HG03108 (cell line): Measurements from ENCODE around the gene HYCC1.
A peak's percentile ranks its signal among the peaks of the same experiment; 100 is the strongest.

Source experiments
- ATAC-seq: cut with Tn5 transposase; IDR thresholded peaks from one replicate; pipeline ENCODE4 v1.9.1; 2021; ENCODE audit warnings: moderate library complexity; ENCODE audit not compliant: unreplicated experiment

HYCC1 gene

DNA sequence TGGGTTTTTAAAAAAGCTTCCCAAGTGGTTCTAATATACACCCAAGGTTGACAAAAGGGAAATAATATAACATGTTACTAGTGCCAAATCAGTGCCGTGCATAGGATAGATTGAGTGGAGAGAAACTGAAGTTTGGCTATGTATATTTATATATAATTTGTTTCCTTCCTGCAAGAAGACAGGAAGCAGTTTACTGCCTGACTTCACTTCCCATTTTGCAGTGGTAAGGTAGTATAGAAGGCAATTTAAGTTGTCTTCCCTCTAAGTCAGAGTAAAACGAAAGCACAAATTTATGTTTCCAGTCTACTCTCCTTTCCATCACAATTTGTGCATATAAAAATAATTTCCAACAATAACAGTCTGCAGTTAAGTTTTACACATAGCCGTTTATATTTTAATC lies 3.4 kb upstream of the HYCC1 start:
- no peak for ATAC-seq

DNA sequence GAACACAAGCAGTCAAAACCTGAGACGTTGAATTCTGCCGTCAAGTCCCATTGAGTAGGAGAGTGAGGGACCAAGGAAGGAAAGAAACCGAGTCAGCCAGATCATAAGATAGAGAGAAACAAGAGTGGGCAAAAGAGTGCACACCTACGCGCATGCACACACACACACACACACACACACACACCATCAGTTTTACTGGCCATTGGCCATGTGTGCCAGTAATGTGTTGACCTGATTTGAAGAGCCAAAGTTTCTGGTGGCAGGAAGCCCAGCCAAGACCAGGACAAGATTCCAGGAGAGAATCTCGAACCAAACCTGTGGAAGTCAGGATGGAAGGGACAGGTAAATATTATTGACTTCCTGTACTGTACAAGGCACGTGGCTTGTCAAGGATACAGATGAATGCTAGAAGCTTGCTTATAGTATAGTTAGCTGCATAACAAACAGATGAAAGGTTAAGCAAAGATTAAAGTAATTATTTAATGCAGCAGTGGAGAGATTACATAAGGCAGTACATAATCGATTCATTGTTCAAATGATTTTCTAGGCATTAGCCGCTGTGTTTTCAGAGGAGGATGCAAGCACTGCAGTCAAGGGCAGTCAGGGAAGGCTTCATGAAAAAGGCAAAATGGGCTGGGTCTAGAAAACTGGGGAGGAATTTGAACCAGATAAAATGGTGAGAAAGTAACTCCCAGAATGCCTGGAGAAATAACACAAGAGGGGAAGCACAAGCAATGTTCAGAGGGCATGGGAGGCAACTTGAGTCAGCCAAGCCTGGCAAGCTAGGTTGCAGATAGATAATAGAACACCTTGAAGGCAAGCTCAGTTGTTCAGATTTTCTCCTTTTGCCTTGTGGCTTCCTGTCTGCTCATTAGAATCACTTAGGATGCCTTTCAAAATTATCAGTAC lies 2.7 kb upstream of the HYCC1 start:
- ATAC-seq: no peak

DNA sequence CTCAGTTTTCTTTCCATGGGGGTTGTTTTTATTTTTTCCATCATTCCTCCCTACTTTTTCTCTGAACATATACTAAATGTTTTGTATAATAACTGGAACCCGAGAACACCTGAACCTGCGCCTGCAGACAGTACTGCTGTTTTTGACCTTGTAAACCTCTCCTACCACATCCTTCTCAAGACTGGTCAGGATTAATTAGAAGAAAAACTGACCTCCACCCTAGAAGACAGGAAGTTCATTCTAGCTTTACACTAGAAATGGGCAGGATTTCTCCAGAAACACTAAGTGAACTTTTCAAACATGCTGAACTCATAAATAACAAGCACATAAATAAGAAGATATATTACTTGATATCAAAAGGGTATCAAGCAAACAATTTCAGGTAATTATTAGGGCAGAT lies 751 bp upstream of the HYCC1 start:
- ATAC-seq: no peak

DNA sequence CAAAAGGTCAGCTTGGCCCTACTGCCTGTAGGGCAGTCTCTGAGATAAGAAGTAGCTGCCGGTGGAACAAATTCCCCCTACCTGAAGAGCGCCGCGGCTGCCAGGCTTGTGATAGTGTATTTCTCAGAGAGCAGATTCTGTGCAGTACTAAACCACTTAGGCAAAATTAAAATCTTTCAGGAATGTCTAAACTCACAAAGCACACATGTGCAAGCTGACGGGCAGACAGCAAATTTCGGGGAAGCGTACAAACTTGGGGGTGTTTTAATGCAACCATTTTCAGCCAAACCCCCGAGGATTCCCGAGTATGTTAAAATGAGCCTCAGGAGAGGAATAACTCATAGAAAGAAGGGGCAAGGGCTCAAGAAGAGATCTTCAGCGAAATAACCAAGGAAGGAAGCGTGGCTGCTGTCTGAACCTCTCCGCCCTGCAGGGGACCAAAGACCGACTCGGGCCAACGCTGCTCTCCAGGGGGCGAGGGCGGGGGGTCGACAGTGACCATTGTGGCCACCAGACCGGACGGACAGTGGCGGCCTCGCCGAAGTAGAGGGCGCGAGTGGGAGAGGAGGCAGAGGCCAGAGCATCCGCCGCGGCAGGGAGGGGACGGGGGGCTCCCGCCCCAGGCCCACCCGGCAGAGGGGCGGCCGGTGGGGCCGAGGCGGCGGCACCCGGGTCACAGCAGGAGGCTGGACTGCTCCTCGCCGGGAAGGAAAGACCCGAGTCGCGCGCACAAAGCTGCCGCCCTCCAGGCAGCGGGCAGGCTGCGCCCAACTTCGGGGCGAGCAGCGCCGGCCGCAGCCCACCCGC lies 819 bp downstream of the HYCC1 start:
- peak; percentile 0 for ATAC-seq

DNA sequence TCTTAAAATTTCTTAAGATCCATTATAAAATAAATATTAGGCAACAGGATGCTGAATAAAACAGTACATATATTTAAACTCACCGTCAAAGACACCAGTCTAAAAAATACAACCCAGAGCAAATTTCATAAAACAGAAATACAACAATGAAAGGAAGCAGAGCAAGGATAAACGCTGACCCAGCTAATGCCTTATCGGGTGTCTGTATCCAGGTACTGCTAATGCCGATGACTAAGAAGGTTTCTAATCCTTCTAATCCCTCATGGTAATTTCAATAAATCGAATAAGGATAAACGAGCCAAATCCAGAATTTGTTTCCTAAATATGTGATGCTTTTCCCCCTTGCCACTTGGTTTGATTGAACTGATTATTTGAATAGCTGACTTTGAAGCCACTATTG lies 1.7 kb downstream of the HYCC1 start:
- no peak for ATAC-seq

DNA sequence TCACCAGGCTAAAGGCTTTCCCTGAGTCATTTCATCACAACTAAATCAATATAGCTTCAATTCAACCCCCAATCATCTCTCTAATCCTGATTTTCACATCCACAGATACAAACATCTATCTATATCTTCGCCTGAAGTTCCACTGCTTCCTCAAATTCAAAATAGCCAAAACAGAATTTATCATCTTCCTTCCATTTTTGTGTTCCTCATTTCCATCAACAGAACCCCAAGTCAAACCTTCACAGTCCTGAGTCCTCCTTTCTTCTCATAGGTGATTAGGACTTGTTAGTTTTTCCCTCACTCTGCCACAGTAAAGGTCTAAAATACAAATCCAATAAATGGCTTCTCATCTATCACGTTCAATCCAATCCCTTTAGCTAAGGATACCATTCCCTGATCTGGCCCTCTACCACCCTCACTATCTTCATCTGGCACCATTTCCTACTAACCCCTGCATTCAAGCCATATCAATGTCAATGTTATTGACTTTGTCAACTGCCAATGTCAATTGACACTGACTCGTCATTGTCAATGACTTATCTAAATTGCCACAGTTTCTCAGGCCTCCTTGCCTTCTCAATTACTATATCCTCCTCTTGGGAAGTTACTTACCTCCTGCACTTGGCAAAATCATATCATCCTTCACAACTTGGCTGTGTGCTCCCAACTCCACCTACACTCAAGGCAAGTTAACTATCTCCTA lies 2.6 kb downstream of the HYCC1 start:
- ATAC-seq: no peak

DNA sequence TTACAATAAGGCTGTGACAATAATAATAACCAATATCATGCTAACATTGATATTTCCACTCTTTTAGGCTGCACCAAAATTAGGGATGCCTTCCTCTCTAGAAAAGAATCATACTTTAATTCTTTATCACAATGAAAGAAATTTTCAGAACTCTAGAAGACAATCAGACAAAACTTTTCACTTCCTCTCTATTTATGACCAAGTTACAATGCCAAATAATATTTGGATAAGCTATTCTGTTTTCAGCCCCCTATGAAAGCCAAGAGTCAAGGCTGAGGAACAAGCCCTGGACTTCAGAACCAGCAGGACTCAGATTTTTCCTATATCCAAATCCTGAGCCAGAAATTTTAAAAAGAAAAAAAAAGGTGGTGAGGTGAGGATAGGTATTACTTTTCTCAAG lies 4.6 kb downstream of the HYCC1 start:
- no peak for ATAC-seq

DNA sequence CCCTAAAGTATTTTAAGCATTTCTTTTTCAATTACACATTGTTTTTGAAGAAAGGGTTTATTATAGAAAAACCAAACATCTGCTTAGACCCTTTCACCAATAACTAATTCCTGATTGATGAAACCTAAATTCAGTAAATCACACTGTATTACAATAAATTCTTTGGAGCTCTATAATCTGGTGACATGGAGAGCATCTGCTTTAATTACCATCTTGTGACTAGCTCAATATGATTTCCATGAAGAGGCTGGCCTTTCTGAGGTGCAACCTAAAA lies 9.7 kb downstream of the HYCC1 start:
- no peak for ATAC-seq

DNA sequence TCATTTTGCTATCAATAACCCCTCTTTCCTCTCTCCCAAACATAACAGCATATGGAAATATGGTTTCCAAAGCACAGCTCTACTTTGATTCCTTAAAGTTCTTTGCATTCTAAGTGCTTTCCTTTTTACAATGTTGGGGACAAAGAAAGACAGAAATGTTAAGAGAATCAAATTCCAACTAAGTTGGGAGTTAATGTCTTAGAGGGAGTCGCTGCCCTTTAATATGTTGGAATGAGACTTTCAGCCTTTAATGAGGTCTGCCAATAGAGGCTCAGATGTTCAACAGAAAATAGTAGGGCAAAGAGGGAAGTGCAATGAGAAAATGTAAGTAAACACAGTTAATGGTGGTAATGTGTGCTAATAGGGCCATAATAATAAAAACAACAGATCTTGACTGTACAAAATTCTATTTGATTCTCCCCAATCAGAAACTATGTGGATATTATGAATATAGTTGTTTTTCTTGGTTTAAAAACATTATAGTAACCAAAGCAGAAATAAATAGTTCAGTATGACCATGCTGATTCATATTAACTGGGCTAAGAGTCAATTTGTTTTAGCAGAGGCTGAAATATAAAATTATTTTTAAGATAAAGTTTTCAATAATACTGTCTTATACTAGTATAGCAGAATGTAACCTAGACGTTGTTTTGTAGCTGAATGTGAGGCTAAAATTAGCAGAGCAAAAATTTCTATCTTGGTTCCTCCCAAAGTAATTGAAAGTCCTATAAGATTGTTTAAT lies 10.3 kb downstream of the HYCC1 start:
- no peak for ATAC-seq

DNA sequence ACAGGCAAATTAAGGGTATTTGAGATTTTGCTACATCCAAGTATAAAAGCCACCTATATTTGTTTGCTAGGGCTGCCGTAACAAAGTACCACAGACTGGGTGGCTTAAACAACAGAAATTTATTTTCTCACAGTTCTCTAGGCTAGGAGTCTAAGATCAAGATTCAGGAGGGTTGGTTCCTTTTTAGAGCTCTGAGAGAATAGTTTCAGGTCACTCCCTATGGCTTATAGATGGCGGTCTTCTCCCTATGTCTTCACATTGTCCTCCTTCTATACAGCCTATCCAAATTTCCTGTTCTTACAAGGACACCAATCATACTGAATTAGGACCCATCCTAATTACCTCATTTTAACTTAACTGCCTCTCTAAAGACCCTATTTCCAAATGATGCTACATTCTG lies 11.2 kb downstream of the HYCC1 start:
- no peak for ATAC-seq

DNA sequence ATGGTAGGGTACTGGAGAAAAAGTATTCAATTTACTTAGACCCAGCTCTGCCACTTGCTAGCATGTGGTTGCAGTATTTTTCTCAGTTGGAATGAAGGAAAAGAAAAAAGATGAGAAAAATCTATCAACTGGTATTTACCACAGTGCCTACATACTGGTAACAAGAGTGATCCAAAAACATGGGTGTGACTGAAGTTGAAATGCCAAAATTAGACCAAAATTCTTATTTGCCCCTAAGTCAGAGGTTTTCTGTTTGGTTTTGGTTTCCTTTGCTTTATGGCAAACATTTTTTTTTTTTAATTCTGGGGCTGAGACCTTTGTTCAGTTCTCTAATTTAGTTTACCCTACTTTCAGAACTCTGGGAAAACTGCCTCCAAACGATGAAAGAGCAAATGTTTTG lies 12.3 kb downstream of the HYCC1 start:
- ATAC-seq: no peak

DNA sequence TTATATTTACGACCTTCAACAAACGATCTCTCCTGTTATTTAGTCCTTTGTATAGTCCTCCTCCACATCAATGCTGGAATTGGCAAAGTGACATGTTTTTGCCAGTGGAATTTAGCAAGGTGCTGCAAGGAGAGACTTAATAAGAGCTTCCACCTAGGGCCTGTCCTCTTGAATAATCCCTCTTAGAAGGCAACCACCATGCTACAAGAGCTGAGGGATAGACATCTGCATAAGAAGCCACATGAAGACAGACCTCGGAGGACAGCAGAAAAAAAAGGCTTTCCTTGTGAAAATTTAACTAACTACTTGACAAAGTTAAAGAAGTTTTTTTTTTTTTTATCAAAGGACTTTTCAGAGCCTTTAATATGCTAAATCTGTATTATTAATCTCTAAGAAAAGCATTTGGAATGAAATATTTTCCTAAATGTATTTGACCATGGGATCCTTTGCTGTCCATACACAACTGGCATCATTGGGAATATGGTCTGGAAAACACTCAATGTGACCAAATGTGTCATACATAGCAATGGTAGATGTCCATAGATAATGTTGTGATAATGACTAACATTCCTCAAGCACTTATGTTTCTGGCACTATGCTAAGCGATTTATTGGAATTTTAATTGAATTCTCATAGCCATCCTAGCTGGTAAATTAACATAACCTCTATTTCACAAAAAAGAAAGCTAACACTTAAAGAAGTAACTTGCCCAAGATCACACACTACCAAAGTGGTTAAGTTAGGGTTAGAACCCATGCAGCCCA lies 13.2 kb downstream of the HYCC1 start:
- ATAC-seq: no peak

DNA sequence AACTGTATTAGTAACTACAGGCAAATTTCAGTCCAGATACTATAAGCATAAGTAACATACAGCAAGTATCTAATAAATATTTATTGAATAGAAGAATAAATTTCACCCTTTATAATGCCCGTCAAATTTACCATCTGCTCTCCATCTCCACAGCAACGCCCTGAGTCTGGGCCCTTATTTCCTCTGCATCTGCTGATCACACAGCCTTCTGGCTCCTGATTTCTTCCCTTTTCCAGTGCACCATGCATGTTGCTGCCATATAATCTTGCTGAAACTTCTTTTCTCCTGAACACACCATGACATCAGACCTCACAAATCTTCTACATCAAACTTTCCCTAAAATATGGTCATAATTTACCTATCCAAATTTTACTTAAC lies 15.4 kb downstream of the HYCC1 start:
- ATAC-seq: no peak

DNA sequence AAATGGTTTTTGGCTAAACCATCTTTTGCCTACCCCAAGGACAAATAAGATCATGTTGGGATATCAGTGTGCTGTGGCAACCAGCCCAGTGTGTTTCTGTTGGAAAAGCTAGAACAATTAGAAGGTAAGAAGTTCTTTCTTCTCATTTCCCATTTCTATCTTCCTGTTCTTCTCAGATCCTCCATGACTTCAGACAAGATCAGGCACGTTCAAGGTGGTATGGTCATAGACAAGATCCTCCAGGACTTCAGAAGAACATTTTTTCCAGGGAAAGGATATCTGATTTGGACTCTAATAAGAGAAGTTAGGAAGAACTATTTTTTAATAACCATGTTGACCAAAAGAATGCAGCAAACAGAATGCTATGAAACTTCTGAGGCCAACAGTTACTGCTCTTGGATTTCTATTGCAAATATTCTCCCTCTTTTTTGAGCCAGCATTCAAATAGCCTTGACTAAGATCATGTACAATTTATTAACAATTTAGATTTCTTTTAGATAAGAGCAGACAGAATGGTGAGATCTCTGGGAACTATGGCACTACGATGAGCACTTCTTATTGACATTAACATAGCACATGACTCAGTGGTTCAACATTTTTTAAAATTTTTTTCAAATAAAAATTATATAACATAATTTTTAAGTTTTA lies 15.9 kb downstream of the HYCC1 start:
- ATAC-seq: no peak

DNA sequence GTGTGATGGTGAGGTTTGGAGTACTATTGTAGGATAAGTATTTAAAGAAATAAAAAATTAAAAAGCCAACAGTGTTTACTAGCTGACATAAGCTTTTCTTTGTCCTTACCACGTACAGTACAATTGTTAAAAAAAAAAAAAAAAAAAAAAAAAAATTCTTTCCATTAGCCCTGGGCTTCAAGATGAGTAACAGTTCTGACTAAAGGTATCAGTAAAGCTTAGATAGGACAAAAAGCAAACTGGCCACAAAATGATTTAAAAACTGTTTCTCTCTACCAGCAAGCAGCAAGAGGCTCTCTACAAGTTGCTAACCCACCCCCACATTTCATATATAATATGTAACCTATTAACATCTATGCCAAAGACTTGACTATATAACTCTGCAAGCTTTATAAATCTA lies 17.5 kb downstream of the HYCC1 start:
- no peak for ATAC-seq

DNA sequence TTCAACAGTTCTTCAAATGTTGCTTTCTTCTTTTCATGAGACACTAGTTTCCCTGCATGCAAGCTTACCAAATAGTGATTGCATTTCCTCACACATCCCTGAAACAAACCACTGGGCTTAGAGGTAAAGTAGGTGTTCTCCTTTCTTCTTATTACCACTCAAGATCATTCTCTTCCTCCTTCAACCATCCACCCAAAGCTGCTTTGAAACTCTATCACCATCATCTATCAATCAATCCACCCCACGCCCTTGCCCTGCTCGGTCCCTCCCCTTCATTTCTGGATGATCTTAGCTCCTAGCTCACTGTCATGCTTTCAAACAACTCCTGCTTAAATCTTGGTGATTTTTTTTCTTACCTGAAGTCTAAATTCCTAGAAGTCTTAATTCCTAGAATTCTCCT lies 18.9 kb downstream of the HYCC1 start:
- ATAC-seq: no peak

DNA sequence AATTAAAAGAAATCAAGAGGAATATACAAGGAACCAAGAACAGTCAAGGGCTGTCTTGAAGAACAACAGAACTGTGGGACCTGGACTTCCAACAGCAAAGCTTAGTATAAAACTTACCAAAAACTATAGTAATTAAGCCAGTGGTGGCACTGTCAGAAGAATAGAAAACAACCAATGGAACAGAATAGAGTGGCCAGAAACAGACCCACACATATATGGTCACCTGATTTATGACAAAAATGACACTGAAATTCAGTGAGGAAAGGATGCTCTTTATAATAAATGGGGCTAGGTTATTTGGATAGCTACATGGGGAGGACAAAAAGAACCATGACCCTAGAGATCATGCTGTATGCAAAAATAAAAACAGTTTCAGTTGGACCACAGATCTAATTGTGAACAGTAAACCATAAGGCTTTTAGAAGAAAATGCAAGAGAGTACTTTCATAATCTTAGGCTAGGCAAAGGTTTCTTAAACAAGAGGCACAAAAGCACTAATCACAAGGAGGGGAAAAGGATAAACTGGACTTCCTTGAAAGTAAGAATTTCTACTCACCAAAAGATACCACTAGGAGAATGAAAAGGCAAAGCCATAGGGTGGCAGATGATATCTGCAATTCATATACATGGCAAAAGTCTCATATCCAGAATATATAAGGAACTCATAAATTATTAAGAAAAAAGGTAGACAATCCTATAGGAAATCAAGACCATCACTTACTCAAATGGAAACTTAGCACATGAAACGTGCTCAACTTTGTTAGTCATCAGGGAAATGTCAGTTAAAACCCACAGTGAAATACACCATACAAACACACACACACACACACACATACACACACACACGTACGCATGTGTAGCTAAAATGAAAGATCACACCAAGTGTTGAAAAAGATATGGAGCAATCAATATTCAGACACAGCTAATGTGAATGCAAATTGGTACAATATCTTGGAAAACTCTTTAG lies 20.8 kb downstream of the HYCC1 start:
- ATAC-seq: peak; percentile 78

DNA sequence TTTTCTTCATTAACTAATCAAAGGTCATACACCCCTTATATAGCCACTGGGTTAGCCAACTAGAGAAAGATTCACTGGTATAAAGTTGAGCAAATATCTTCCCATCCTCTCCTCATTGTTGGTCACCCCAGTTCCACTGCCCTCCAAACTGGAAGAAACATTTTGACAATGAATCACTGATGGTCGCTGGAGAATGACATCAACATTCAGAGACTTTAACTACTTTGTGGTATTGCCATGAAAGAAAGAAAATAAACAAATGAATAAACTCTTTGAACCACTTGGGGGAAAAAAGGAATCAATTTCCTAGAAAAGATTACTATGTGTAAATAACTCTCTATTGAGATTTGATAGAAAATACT lies 23.4 kb downstream of the HYCC1 start:
- no peak for ATAC-seq
